Spleen (tissue), 7 donors: ENCODE data around the gene LETMD1.

Experiments used
- CTCF ChIP-seq, 11 experiments: fragments of 200-600 bp in 7 of 11; fragments of 450-650 bp in 4 of 11; sonication (generic) in 4 of 11; IDR thresholded peaks in 8 of 11; conservative IDR thresholded peaks in 3 of 11; 1 replicate in 7 of 11; 2 replicates in 4 of 11; pipeline versions ENCODE4 v1.4.0 to v1.8.0; 2016 to 2021; ENCODE audit warnings: antibody characterized with exemption in 11 of 11, inconsistent platforms in 4 of 11, mild to moderate bottlenecking in 1 of 11
- POLR2A ChIP-seq, 3 donors: fragments of 450-650 bp; IDR thresholded peaks; one replicate each; pipeline ENCODE4 v1.5.1; 2017; ENCODE audit warnings: antibody characterized with exemption in 3 of 3, mild to moderate bottlenecking in 1 of 3
- POLR2AphosphoS5 ChIP-seq, 3 donors: sonication (generic); formaldehyde crosslinking; IDR thresholded peaks; one replicate each; pipeline ENCODE4 v1.5.1; 2017; ENCODE audit warnings: antibody characterized with exemption in 3 of 3
- donor health status: DM: no; HTN: no; CAD: no; lungs with moderate emphysema.
- donor health status: DM: no; HTN: no; CAD: no.
- donor health status: DM: no; HTN: no; CAD: no.

- no peak for TF ChIP-seq CTCF (IDR thresholded peaks at IDR 0.05 in 8 of 11, conservative IDR thresholded peaks at IDR 0.05 in 3 of 11)
- TF ChIP-seq POLR2A (IDR thresholded peaks at IDR 0.05): no peak
- no peak for TF ChIP-seq POLR2AphosphoS5 (IDR thresholded peaks at IDR 0.05)
Measured at GRCh38 chr12:51012570-51013236, 35.4 kb upstream of the LETMD1 start.
